ENCODE measurements around the gene CST3. TPM values are rescaled to one million over a fixed set of nuclear protein-coding genes. Genes with fewer than 3 reads are reported as not detected.
"Not testable (repeated sequence)": the region's sequence is repeated elsewhere in the genome, so short reads cannot be mapped to it uniquely, and the experiment has no call there.

The CST3 gene
- total RNA-seq, 1 experiment from 2014 or later: 515 TPM

- DNase-seq (ENCODE audit: low read depth): no peak
These were observed 24.6 kb upstream of the CST3 start for GRCh38 chr20:23662276-23662870.

- no peak for DNase-seq (ENCODE audit: low read depth)
These were observed 23.3 kb upstream of the CST3 start for GRCh38 chr20:23661002-23661429.

GRCh38 chr20:23659989-23660837, 22.5 kb upstream of the CST3 start:
- DNase-seq (ENCODE audit: low read depth): no peak

GRCh38 chr20:23659610-23659988, 21.8 kb upstream of the CST3 start:
- not testable (repeated sequence) for DNase-seq (ENCODE audit: low read depth)

- DNase-seq (ENCODE audit: low read depth): no peak
These were observed 21.3 kb upstream of the CST3 start for GRCh38 chr20:23658989-23659609.

- no peak for DNase-seq (ENCODE audit: low read depth)
These were observed 20.6 kb upstream of the CST3 start for GRCh38 chr20:23658336-23658735.

- no peak for DNase-seq (ENCODE audit: low read depth)
These were observed 19.4 kb upstream of the CST3 start for GRCh38 chr20:23657202-23657601.

GRCh38 chr20:23656372-23656771, 18.6 kb upstream of the CST3 start:
- DNase-seq (ENCODE audit: low read depth): no peak

GRCh38 chr20:23655491-23656211, 17.9 kb upstream of the CST3 start:
- DNase-seq (ENCODE audit: low read depth): no peak

- DNase-seq (ENCODE audit: low read depth): no peak
These were observed 17.0 kb upstream of the CST3 start for GRCh38 chr20:23654717-23655116.

- no peak for DNase-seq (ENCODE audit: low read depth)
These were observed 16.2 kb upstream of the CST3 start for GRCh38 chr20:23654000-23654399.

- DNase-seq (ENCODE audit: low read depth): no peak
These were observed 15.7 kb upstream of the CST3 start for GRCh38 chr20:23653400-23653938.

GRCh38 chr20:23652926-23653325, 15.2 kb upstream of the CST3 start:
- DNase-seq (ENCODE audit: low read depth): no peak

- peak; percentile 50 for DNase-seq (ENCODE audit: low read depth)
These were observed 14.6 kb upstream of the CST3 start for GRCh38 chr20:23652371-23652770.

GRCh38 chr20:23651117-23651516, 13.4 kb upstream of the CST3 start:
- DNase-seq (ENCODE audit: low read depth): no peak

- no peak for DNase-seq (ENCODE audit: low read depth)
These were observed 12.2 kb upstream of the CST3 start for GRCh38 chr20:23649830-23650417.

- no peak for DNase-seq (ENCODE audit: low read depth)
These were observed 11.5 kb upstream of the CST3 start for GRCh38 chr20:23649242-23649641.

- DNase-seq (ENCODE audit: low read depth): peak; percentile 54
These were observed 9.6 kb upstream of the CST3 start for GRCh38 chr20:23647346-23647745.

GRCh38 chr20:23646106-23646873, 8.5 kb upstream of the CST3 start:
- DNase-seq (ENCODE audit: low read depth): peak; percentile 93

- no peak for DNase-seq (ENCODE audit: low read depth)
These were observed 7.8 kb upstream of the CST3 start for GRCh38 chr20:23645575-23645974.

GRCh38 chr20:23644164-23644563, 6.4 kb upstream of the CST3 start:
- no peak for DNase-seq (ENCODE audit: low read depth)

Measured in RPMI7951 (cell line).